Astrocyte (in vitro differentiated cells and primary cell): ENCODE data around the gene BCAR3. TPM values are rescaled to one million over a fixed set of nuclear protein-coding genes. Genes with fewer than 3 reads are reported as not detected.

Experiments used
- DNase-seq: peaks from one replicate; pipeline ENCODE4 v3.0.0-alpha.2; 2010; ENCODE audit warnings: low read depth
- FAIRE-seq: peaks from 2 replicates; lab custom pipeline; 2011; peaks lifted over from hg19 to GRCh38; lab: Jason Lieb, UNC
- H2AFZ ChIP-seq: 2 replicates; pipeline ENCODE4 v1.6.0; 2012; ENCODE audit warnings: low read depth, low read length, inconsistent platforms
- H3K27ac ChIP-seq: 2 replicates; pipeline ENCODE4 v1.5.1; 2011; ENCODE audit warnings: low read depth, low read length, inconsistent platforms
- H3K27me3 ChIP-seq: 2 replicates; pipeline ENCODE4 v1.6.0; 2011; ENCODE audit warnings: low read length, inconsistent platforms; ENCODE audit not compliant: insufficient read depth
- H3K36me3 ChIP-seq: 2 replicates; pipeline ENCODE4 v1.5.1; 2011; ENCODE audit warnings: low read length, inconsistent platforms; ENCODE audit not compliant: insufficient read depth
- H3K4me1 ChIP-seq: 2 replicates; pipeline ENCODE4 v1.5.1; 2011; ENCODE audit warnings: low read length, inconsistent platforms; ENCODE audit not compliant: insufficient read depth
- H3K4me2 ChIP-seq: 2 replicates; pipeline ENCODE4 v1.6.0; 2012; ENCODE audit warnings: low read length, inconsistent platforms
- H3K4me3 ChIP-seq: 2 replicates; pipeline ENCODE4 v1.5.1; 2011; ENCODE audit warnings: low read depth, mild to moderate bottlenecking, low read length, inconsistent platforms; ENCODE audit not compliant: insufficient read depth
- H3K79me2 ChIP-seq: 2 replicates; pipeline ENCODE4 v1.6.0; 2012; ENCODE audit warnings: mild to moderate bottlenecking, low read length, inconsistent platforms; ENCODE audit not compliant: insufficient read depth
- H3K9ac ChIP-seq: 2 replicates; pipeline ENCODE4 v1.6.0; 2012; ENCODE audit warnings: mild to moderate bottlenecking, low read length, inconsistent platforms
- H3K9me3 ChIP-seq: 2 replicates; pipeline ENCODE4 v1.5.1; 2012; ENCODE audit warnings: low read depth, mild to moderate bottlenecking, low read length, inconsistent platforms; ENCODE audit not compliant: insufficient read depth
- H4K20me1 ChIP-seq: 2 replicates; pipeline ENCODE4 v1.6.0; 2012; ENCODE audit warnings: low read length, inconsistent platforms; ENCODE audit not compliant: insufficient read depth
- H3K27ac Mint-ChIP-seq: one replicate; pipeline ENCODE4 v1.8.0; 2021; ENCODE audit warnings: mild to moderate bottlenecking, mixed read lengths; ENCODE audit not compliant: unreplicated experiment
- H3K27me3 Mint-ChIP-seq: one replicate; pipeline ENCODE4 v1.8.0; 2021; ENCODE audit warnings: low read depth, mixed read lengths; ENCODE audit not compliant: unreplicated experiment
- H3K36me3 Mint-ChIP-seq: one replicate; pipeline ENCODE4 v1.8.0; 2021; ENCODE audit warnings: low read depth, mixed read lengths; ENCODE audit not compliant: unreplicated experiment
- H3K4me1 Mint-ChIP-seq: one replicate; pipeline ENCODE4 v1.8.0; 2021; ENCODE audit warnings: low read depth, mixed read lengths; ENCODE audit not compliant: unreplicated experiment
- H3K4me3 Mint-ChIP-seq: one replicate; pipeline ENCODE4 v1.8.0; 2021; ENCODE audit warnings: mild to moderate bottlenecking, moderate library complexity, mixed read lengths; ENCODE audit not compliant: unreplicated experiment
- H3K9me3 Mint-ChIP-seq: one replicate; pipeline ENCODE4 v1.8.0; 2021; ENCODE audit warnings: mild to moderate bottlenecking, mixed read lengths; ENCODE audit not compliant: unreplicated experiment
- CTCF ChIP-seq: IDR thresholded peaks from 2 replicates; pipeline ENCODE4 v1.5.1; 2011; ENCODE audit warnings: low read depth, mild to moderate bottlenecking, inconsistent platforms, low read length, moderate library complexity; ENCODE audit not compliant: insufficient read depth
- EZH2 ChIP-seq: IDR thresholded peaks from 2 replicates; pipeline ENCODE4 v1.6.1; 2012; ENCODE audit warnings: mild to moderate bottlenecking, low read length, inconsistent platforms; ENCODE audit not compliant: insufficient read depth
- total RNA-seq: library from RNA; stranded (reverse); gene quantifications from 2 replicates; pipeline ENCODE4 v1.2.1, GENCODE V29; 2021

Gene BCAR3
- total RNA-seq, 1 donor from 2014 or later: 30.0 TPM

- no peaks in the 10 kb centered on the region for H4K20me1 ChIP-seq
- Mint-ChIP-seq H3K4me3 (peak overlapping the region; percentile 43), H3K9me3 (no peaks in the 10 kb centered on the region), H3K27ac (peak overlapping the region; percentile 93), H3K4me1 (peaks cover 29% of the 10 kb centered on the region), H3K36me3 (no peaks in the 10 kb centered on the region), H3K27me3 (no peaks in the 10 kb centered on the region)
- no peaks in the 10 kb centered on the region for H3K79me2 ChIP-seq
- no peaks in the 10 kb centered on the region for H3K9me3 ChIP-seq
- peak overlapping the region; percentile 43 for H2AFZ ChIP-seq
- H3K27me3 ChIP-seq: no peaks in the 10 kb centered on the region
- FAIRE-seq: no peak
- TF ChIP-seq CTCF (no peak), EZH2 (no peak)
- peak overlapping the region; percentile 98 for H3K27ac ChIP-seq
- no peaks in the 10 kb centered on the region for H3K36me3 ChIP-seq
- DNase-seq: no peak
- H3K4me1 ChIP-seq: peaks cover 22% of the 10 kb centered on the region
- no peak overlapping the region for H3K4me3 ChIP-seq
- H3K4me2 ChIP-seq: peak overlapping the region; percentile 36
- peak overlapping the region; percentile 72 for H3K9ac ChIP-seq
Measured at GRCh38 chr1:93700532-93701469, 19.2 kb upstream of the BCAR3 start.

GRCh38 chr1:93699503-93700168 lies 18.0 kb upstream of the BCAR3 start:
- Mint-ChIP-seq H3K4me3 (no peak overlapping the region), H3K27me3 (no peaks in the 10 kb centered on the region), H3K36me3 (no peaks in the 10 kb centered on the region), H3K4me1 (peaks cover 29% of the 10 kb centered on the region), H3K9me3 (no peaks in the 10 kb centered on the region), H3K27ac (no peak overlapping the region)
- H3K9me3 ChIP-seq: no peaks in the 10 kb centered on the region
- no peak overlapping the region for H2AFZ ChIP-seq
- H3K9ac ChIP-seq: no peak overlapping the region
- no peaks in the 10 kb centered on the region for H3K27me3 ChIP-seq
- DNase-seq (no peak), FAIRE-seq (no peak)
- H3K4me3 ChIP-seq: no peak overlapping the region
- no peak for TF ChIP-seq CTCF
- TF ChIP-seq EZH2: no peak
- no peak overlapping the region for H3K4me2 ChIP-seq
- no peak overlapping the region for H3K27ac ChIP-seq
- H3K4me1 ChIP-seq: peaks cover 24% of the 10 kb centered on the region
- no peaks in the 10 kb centered on the region for H3K79me2 ChIP-seq
- H4K20me1 ChIP-seq: no peaks in the 10 kb centered on the region
- H3K36me3 ChIP-seq: no peaks in the 10 kb centered on the region
